ENCODE data around the gene KRT17. TPM values are rescaled to one million over a fixed set of nuclear protein-coding genes. Genes with fewer than 3 reads are reported as not detected.
"Not testable (repeated sequence)": the region's sequence is repeated elsewhere in the genome, so short reads cannot be mapped to it uniquely, and the experiment has no call there.

The KRT17 gene
- total and polyA plus RNA-seq, 4 donors = 0.66 to 1.5 (median 0.69) TPM; not detected in 1

- not testable (repeated sequence) for H3K4me3 ChIP-seq (ENCODE audit: low read depth, low read length); DNase-seq (ENCODE audit: low read depth in 4 of 6, low spot score in 6 of 6); H3K27ac ChIP-seq (ENCODE audit: low read depth, low read length); H3K9me3 ChIP-seq (ENCODE audit: control insufficient read depth, insufficient read depth, low read length); H3K4me1 ChIP-seq (ENCODE audit: control insufficient read depth, insufficient read depth, low read length); H3K36me3 ChIP-seq (ENCODE audit: control insufficient read depth, insufficient read depth, low read length); H3K27me3 ChIP-seq (ENCODE audit: control insufficient read depth, insufficient read depth, low read length)
- WGBS (ENCODE audit: insufficient coverage) = 66% methylated on average over 5 of the region's 9 CpGs
Observed at GRCh38 chr17:41614767-41615166, 9.6 kb downstream of the KRT17 start.

GRCh38 chr17:41614098-41614497 is 10.3 kb downstream of the KRT17 start:
- Histone ChIP-seq H3K36me3 (ENCODE audit: control insufficient read depth, insufficient read depth, low read length) (no peaks in the 10 kb centered on the region), H3K27ac (ENCODE audit: low read depth, low read length) (no peak overlapping the region), H3K9me3 (ENCODE audit: control insufficient read depth, insufficient read depth, low read length) (no peaks in the 10 kb centered on the region), H3K4me1 (ENCODE audit: control insufficient read depth, insufficient read depth, low read length) (no peaks in the 10 kb centered on the region), H3K4me3 (ENCODE audit: low read depth, low read length) (no peak overlapping the region), H3K27me3 (ENCODE audit: control insufficient read depth, insufficient read depth, low read length) (no peaks in the 10 kb centered on the region)
- WGBS (ENCODE audit: insufficient coverage) = 100% methylated on average over 3 of the region's 5 CpGs
- DNase-seq (ENCODE audit: low read depth in 4 of 6, low spot score in 6 of 6) = no peak

- Histone ChIP-seq H3K4me1 (ENCODE audit: control insufficient read depth, insufficient read depth, low read length) (no peaks in the 10 kb centered on the region), H3K27ac (ENCODE audit: low read depth, low read length) (no peak overlapping the region), H3K27me3 (ENCODE audit: control insufficient read depth, insufficient read depth, low read length) (no peaks in the 10 kb centered on the region), H3K36me3 (ENCODE audit: control insufficient read depth, insufficient read depth, low read length) (no peaks in the 10 kb centered on the region), H3K4me3 (ENCODE audit: low read depth, low read length) (no peak overlapping the region), H3K9me3 (ENCODE audit: control insufficient read depth, insufficient read depth, low read length) (no peaks in the 10 kb centered on the region)
- WGBS (ENCODE audit: insufficient coverage) = 79% methylated on average over 11 of the region's 11 CpGs
- no peak for DNase-seq (ENCODE audit: low read depth in 4 of 6, low spot score in 6 of 6)
Observed at GRCh38 chr17:41613277-41614082, 10.9 kb downstream of the KRT17 start.

GRCh38 chr17:41612376-41613160 is 11.8 kb downstream of the KRT17 start, which contains the start of gene KRT16:
Gene KRT16 (minus strand): TSS chr17:41612767. CDS start chr17:41612688, 79 bp downstream.
- not testable (repeated sequence) for DNase-seq (ENCODE audit: low read depth in 4 of 6, low spot score in 6 of 6); H3K36me3 ChIP-seq (ENCODE audit: control insufficient read depth, insufficient read depth, low read length); H3K4me3 ChIP-seq (ENCODE audit: low read depth, low read length); H3K4me1 ChIP-seq (ENCODE audit: control insufficient read depth, insufficient read depth, low read length); H3K27ac ChIP-seq (ENCODE audit: low read depth, low read length); H3K27me3 ChIP-seq (ENCODE audit: control insufficient read depth, insufficient read depth, low read length); H3K9me3 ChIP-seq (ENCODE audit: control insufficient read depth, insufficient read depth, low read length)
- WGBS (ENCODE audit: insufficient coverage) = 86% methylated on average over 24 of the region's 31 CpGs

- no peaks in the 10 kb centered on the region for H3K4me1 ChIP-seq (ENCODE audit: control insufficient read depth, insufficient read depth, low read length)
- no peak overlapping the region for H3K27ac ChIP-seq (ENCODE audit: low read depth, low read length)
- H3K27me3 ChIP-seq (ENCODE audit: control insufficient read depth, insufficient read depth, low read length) = no peaks in the 10 kb centered on the region
- WGBS (ENCODE audit: insufficient coverage) = 90% methylated on average over 25 of the region's 25 CpGs
- H3K9me3 ChIP-seq (ENCODE audit: control insufficient read depth, insufficient read depth, low read length) = no peaks in the 10 kb centered on the region
- DNase-seq (ENCODE audit: low read depth in 4 of 6, low spot score in 6 of 6) = no peak
- H3K4me3 ChIP-seq (ENCODE audit: low read depth, low read length) = no peak overlapping the region
- no peaks in the 10 kb centered on the region for H3K36me3 ChIP-seq (ENCODE audit: control insufficient read depth, insufficient read depth, low read length)
Observed at GRCh38 chr17:41610965-41611640, 13.3 kb downstream of the KRT17 start.

GRCh38 chr17:41610061-41610517 is 14.3 kb downstream of the KRT17 start:
- 28% methylated on average over 7 of the region's 10 CpGs for WGBS (ENCODE audit: insufficient coverage)
- H3K4me3 ChIP-seq (ENCODE audit: low read depth, low read length); H3K27ac ChIP-seq (ENCODE audit: low read depth, low read length); H3K36me3 ChIP-seq (ENCODE audit: control insufficient read depth, insufficient read depth, low read length); H3K4me1 ChIP-seq (ENCODE audit: control insufficient read depth, insufficient read depth, low read length); H3K27me3 ChIP-seq (ENCODE audit: control insufficient read depth, insufficient read depth, low read length); DNase-seq (ENCODE audit: low read depth in 4 of 6, low spot score in 6 of 6); H3K9me3 ChIP-seq (ENCODE audit: control insufficient read depth, insufficient read depth, low read length): not testable (repeated sequence)

- H3K9me3 ChIP-seq (ENCODE audit: control insufficient read depth, insufficient read depth, low read length); H3K4me3 ChIP-seq (ENCODE audit: low read depth, low read length); H3K27ac ChIP-seq (ENCODE audit: low read depth, low read length); H3K4me1 ChIP-seq (ENCODE audit: control insufficient read depth, insufficient read depth, low read length); DNase-seq (ENCODE audit: low read depth in 4 of 6, low spot score in 6 of 6); H3K27me3 ChIP-seq (ENCODE audit: control insufficient read depth, insufficient read depth, low read length); H3K36me3 ChIP-seq (ENCODE audit: control insufficient read depth, insufficient read depth, low read length): not testable (repeated sequence)
- no CpG with 5 or more reads among the region's 4 CpGs for WGBS (ENCODE audit: insufficient coverage)
Observed at GRCh38 chr17:41606930-41607329, 17.4 kb downstream of the KRT17 start.

GRCh38 chr17:41602524-41602923 is 21.9 kb downstream of the KRT17 start:
- peak in 1 of 6 donors; percentile 15 for DNase-seq (ENCODE audit: low read depth in 4 of 6, low spot score in 6 of 6)
- H3K9me3 ChIP-seq (ENCODE audit: control insufficient read depth, insufficient read depth, low read length) = no peaks in the 10 kb centered on the region
- no peak overlapping the region for H3K27ac ChIP-seq (ENCODE audit: low read depth, low read length)
- H3K36me3 ChIP-seq (ENCODE audit: control insufficient read depth, insufficient read depth, low read length) = no peaks in the 10 kb centered on the region
- 50% methylated on average over 1 of the region's 2 CpGs for WGBS (ENCODE audit: insufficient coverage)
- H3K27me3 ChIP-seq (ENCODE audit: control insufficient read depth, insufficient read depth, low read length) = no peaks in the 10 kb centered on the region
- H3K4me1 ChIP-seq (ENCODE audit: control insufficient read depth, insufficient read depth, low read length) = peaks cover 5% of the 10 kb centered on the region
- H3K4me3 ChIP-seq (ENCODE audit: low read depth, low read length) = no peak overlapping the region

- no peaks in the 10 kb centered on the region for H3K9me3 ChIP-seq (ENCODE audit: control insufficient read depth, insufficient read depth, low read length)
- peaks cover 5% of the 10 kb centered on the region for H3K4me1 ChIP-seq (ENCODE audit: control insufficient read depth, insufficient read depth, low read length)
- H3K36me3 ChIP-seq (ENCODE audit: control insufficient read depth, insufficient read depth, low read length) = no peaks in the 10 kb centered on the region
- DNase-seq (ENCODE audit: low read depth in 4 of 6, low spot score in 6 of 6) = no peak
- H3K27ac ChIP-seq (ENCODE audit: low read depth, low read length) = no peak overlapping the region
- WGBS (ENCODE audit: insufficient coverage) = 100% methylated on average over 1 of the region's 4 CpGs
- H3K27me3 ChIP-seq (ENCODE audit: control insufficient read depth, insufficient read depth, low read length) = no peaks in the 10 kb centered on the region
- no peak overlapping the region for H3K4me3 ChIP-seq (ENCODE audit: low read depth, low read length)
Observed at GRCh38 chr17:41600318-41600717, 24.1 kb downstream of the KRT17 start.
